H1 (cell line): ENCODE measurements around the gene MAGI1.

Source experiments
- BACH1 ChIP-seq: IDR thresholded peaks from 2 replicates; pipeline ENCODE4 v1.6.1; 2012; ENCODE audit warnings: low read length, improper control_type of control experiment
- CTCF ChIP-seq, 3 experiments: IDR thresholded peaks; 1 replicate in 2 of 3; 2 replicates in 1 of 3; pipeline versions ENCODE4 v1.5.1 to v1.6.1; 2011; ENCODE audit warnings: low read length in 3 of 3, mild to moderate bottlenecking in 3 of 3, inconsistent platforms in 2 of 3, low read depth in 1 of 3, moderate library complexity in 1 of 3; ENCODE audit not compliant: insufficient read depth in 1 of 3; ENCODE audit errors: control extremely low read depth in 1 of 3
- EP300 ChIP-seq, 2 experiments: IDR thresholded peaks; 1 replicate in 1 of 2; 2 replicates in 1 of 2; pipeline ENCODE4 v1.6.1; 2011 to 2012; ENCODE audit warnings: low read depth in 2 of 2, low read length in 2 of 2, mild to moderate bottlenecking in 2 of 2, borderline replicate concordance in 1 of 2, inconsistent platforms in 1 of 2, moderate library complexity in 1 of 2
- EZH2 ChIP-seq: fragments of 200-600 bp; sonication (generic); IDR thresholded peaks from 2 replicates; pipeline ENCODE4 v1.7.1; 2012; ENCODE audit warnings: low read depth, mild to moderate bottlenecking, moderate library complexity, low read length, inconsistent platforms; ENCODE audit not compliant: severe bottlenecking
- FOSL1 ChIP-seq: IDR thresholded peaks from 2 replicates; pipeline ENCODE4 v1.6.1; 2011; ENCODE audit warnings: mild to moderate bottlenecking, low read depth, low read length, moderate library complexity; ENCODE audit not compliant: insufficient read depth
- HDAC2 ChIP-seq, 2 experiments: fragments of 300-600 bp in 1 of 2; sonication (generic) in 1 of 2; IDR thresholded peaks; 2 replicates each; pipeline ENCODE4 v1.6.1; 2011 to 2012; ENCODE audit warnings: low read depth in 2 of 2, low read length in 2 of 2, mild to moderate bottlenecking in 2 of 2, moderate library complexity in 2 of 2, borderline replicate concordance in 1 of 2, inconsistent platforms in 1 of 2
- MAFK ChIP-seq: IDR thresholded peaks from 2 replicates; pipeline ENCODE4 v1.6.1; 2012; ENCODE audit warnings: low read depth, mild to moderate bottlenecking, improper control_type of control experiment, low read length
- NRF1 ChIP-seq: IDR thresholded peaks from 2 replicates; pipeline ENCODE4 v1.6.1; 2011; ENCODE audit warnings: mild to moderate bottlenecking, low read depth, low read length, improper control_type of control experiment
- POLR2A ChIP-seq, 2 experiments: IDR thresholded peaks; 1 replicate in 1 of 2; 2 replicates in 1 of 2; pipeline ENCODE4 v1.6.1; 2011; ENCODE audit warnings: low read depth in 2 of 2, low read length in 2 of 2, mild to moderate bottlenecking in 2 of 2; ENCODE audit errors: control extremely low read depth in 1 of 2
- RNF2 ChIP-seq: fragments of 200-900, 300-1000 bp; sonication (generic); IDR thresholded peaks from 2 replicates; pipeline ENCODE4 v1.7.1; 2016; ENCODE audit warnings: borderline replicate concordance, low read depth, mild to moderate bottlenecking, antibody characterized with exemption, low read length; ENCODE audit not compliant: poor library complexity, severe bottlenecking; ENCODE audit errors: missing control alignments
- SIN3A ChIP-seq, 2 experiments: IDR thresholded peaks in 1 of 2; conservative IDR thresholded peaks in 1 of 2; 2 replicates each; pipeline ENCODE4 v1.6.1; 2011 to 2012; ENCODE audit warnings: low read length in 2 of 2, improper control_type of control experiment in 1 of 2, low read depth in 1 of 2, mild to moderate bottlenecking in 1 of 2
- SP1 ChIP-seq: IDR thresholded peaks from 2 replicates; pipeline ENCODE4 v1.6.1; 2011; ENCODE audit warnings: low read depth, low read length
- SUZ12 ChIP-seq: fragments of 200-600 bp; sonication (generic); IDR thresholded peaks from 2 replicates; pipeline ENCODE4 v1.6.1; 2012; ENCODE audit warnings: mild to moderate bottlenecking, inconsistent platforms, low read length, moderate library complexity, mixed read lengths
- TAF1 ChIP-seq: IDR thresholded peaks from 2 replicates; pipeline ENCODE4 v1.6.1; 2011; ENCODE audit warnings: mild to moderate bottlenecking, low read depth, low read length

DNA sequence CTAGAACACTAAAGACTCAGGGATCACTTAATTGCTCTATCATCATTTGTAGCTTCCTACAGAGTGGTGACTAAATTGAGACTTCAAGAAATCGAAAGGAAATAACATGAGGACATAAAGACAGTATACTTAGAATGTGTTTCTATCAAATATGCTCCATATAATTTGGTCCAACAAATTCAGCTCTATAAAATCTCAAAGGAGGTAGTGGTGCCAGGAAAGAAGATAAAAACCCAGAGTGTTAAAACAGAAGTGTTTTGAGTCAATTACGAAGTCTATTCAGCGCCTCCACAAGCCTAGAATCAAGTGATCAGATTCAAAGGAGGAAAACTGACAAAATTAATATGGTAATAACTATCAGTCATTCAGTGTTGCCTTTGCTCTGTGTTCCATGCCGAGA lies 22.9 kb downstream of the MAGI1 start:
- TF ChIP-seq BACH1 (no peak), MAFK (no peak), RNF2 (no peak), SP1 (no peak), EP300 (IDR thresholded peaks at IDR 0.05; ENCODE audit: borderline replicate concordance in 1 of 2, low read depth in 2 of 2, low read length in 2 of 2) (no peak), FOSL1 (no peak), NRF1 (no peak), CTCF (IDR thresholded peaks at IDR 0.05; ENCODE audit: control extremely low read depth in 1 of 3, insufficient read depth in 1 of 3, low read depth in 1 of 3, low read length in 3 of 3) (no peak), EZH2 (no peak), HDAC2 (IDR thresholded peaks at IDR 0.05; ENCODE audit: borderline replicate concordance in 1 of 2, low read depth in 2 of 2, low read length in 2 of 2) (no peak), SIN3A (conservative IDR thresholded peaks at IDR 0.05 in 1 of 2, IDR thresholded peaks at IDR 0.05 in 1 of 2; ENCODE audit: low read depth in 1 of 2, low read length in 2 of 2) (no peak), SUZ12 (no peak), POLR2A (IDR thresholded peaks at IDR 0.05; ENCODE audit: control extremely low read depth in 1 of 2, low read depth in 2 of 2, low read length in 2 of 2) (no peak), TAF1 (no peak)
